ENCODE results near the gene RFTN1.

- TF ChIP-seq CEBPB (IDR thresholded peaks at IDR 0.05; ENCODE audit: borderline replicate concordance in 1 of 2, low read depth in 2 of 2, low read length in 2 of 2): no peak
- no peak for TF ChIP-seq ZNF274 (IDR thresholded peaks at IDR 0.05; ENCODE audit: insufficient read depth, insufficient read length)
Observed at GRCh38 chr3:16547561-16548357, 34.3 kb upstream of the RFTN1 start.
